Hypothalamus (tissue), 51 donors: ENCODE measurements around the gene FAM193A.
"Not testable (repeated sequence)": the region's sequence is repeated elsewhere in the genome, so short reads cannot be mapped to it uniquely, and the experiment has no call there.

Experiments
- DNase-seq, 51 donors: peaks; one replicate each; lab custom pipeline; 2025; lab: John Stamatoyannopoulos, UW

Gene FAM193A

GRCh38 chr4:2570036-2570435 lies 33.6 kb downstream of the FAM193A start:
- DNase-seq = no peak

DNA sequence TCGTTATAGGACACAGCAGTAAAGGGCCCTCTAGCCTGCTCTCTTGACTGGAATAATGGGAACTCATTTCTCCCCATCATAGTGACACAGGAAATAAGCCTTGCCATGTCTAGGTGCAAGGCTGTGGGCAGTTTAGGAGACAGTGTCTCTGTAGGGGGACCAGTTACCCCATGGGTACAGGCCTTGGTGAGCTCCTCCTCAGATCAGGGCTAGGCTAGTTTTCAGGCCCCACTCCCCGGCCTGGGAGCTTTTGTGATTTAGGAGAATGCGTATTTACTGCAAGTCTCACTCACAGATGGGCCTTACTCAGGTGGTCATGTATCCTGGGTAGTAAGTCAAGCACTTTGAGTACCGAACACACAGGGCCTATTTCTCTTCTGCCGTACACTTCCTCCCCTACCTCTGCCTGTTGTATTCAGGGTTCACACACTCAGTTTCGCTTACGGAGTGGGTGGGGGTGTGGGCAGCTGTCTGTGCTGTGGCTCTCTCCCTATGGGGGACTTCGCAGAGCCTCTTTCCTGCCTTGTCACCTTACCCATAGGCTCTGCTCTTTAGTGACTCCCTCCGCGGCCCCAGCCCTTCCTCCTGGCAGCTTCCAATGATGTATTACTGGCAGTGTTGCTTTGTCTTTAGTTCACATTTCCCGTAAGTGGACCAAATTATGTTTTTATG lies 34.2 kb downstream of the FAM193A start:
- no peak for DNase-seq

GRCh38 chr4:2572076-2572475 lies 35.6 kb downstream of the FAM193A start:
- no peak for DNase-seq

DNA sequence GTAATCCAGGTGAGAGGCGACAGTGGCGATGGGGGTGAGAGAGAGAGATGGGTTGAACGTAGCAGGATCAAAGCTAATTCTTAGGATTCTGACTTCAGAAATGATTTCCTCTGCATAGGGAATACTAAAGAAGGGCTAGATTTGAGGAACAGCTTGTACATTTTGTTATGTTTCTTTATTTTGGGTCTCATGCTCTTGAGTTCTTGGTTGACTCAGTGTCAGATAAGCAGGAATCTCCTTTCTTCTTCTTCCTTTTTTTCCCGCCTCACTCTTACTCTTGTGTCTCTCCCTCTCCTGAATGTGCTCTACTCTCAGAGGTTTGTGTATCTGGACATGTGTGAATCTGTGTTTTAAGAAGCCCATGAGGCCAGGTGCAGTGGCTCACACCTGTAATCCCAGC lies 36.4 kb downstream of the FAM193A start:
- DNase-seq = no peak

DNA sequence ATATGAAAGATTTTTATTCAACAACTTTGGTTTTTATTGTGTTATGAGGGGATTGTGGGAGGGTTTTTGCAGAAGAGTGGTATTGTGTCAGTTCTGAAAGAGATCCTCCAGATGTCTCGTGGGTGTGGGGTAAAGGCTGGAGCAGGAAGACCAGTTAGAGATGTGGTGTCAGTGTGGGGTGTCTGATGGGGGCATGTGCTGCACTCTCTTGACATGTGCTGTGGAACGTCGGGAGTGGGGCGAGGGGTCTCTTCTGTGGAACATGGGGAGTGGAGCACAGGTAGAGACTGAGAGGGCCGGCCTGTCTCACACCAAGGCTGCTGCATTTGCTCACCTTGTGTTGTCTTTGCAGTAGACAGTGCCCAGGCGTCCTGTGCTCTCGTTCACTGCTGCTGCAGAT lies 37.6 kb downstream of the FAM193A start:
- DNase-seq = no peak

DNA sequence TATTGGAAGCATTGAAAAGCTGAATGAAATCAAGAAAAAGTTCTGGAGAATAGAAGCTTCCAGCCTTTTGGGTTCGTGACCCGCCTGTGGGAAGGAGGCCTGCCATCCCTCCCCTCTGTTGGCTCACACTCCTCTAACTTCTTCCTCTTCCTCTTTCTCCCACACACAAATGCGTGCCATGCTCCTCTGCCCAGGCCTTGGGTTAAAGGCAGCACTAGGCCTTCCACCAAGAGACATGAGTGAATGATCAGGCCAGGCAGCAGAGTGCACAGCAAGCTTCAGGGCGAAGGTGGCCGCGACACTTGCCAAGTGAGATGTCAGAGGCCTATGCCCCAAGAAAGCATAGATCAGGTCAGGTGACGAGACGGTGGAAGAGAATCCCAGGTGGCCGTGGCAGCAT lies 38.4 kb downstream of the FAM193A start:
- DNase-seq = no peak

DNA sequence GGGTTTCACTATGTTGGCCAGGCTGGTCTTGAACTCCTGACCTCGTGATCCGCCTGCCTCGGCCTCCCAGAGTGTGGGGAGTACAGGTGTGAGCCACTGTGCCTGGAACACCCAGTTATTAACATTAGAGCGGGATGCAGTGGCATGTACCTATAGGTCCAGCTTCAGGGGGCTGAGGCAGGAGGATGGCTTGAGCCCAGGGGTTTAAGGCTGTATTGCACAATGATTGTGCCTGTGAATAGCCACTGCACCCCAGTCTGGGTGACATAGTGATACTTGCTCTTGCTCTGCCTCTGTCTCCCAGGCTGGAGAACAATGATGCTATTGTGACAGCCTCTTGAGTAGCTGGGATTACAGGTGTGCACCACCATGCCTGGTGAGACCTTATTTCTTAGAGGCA lies 39.8 kb downstream of the FAM193A start:
- no peak for DNase-seq

DNA sequence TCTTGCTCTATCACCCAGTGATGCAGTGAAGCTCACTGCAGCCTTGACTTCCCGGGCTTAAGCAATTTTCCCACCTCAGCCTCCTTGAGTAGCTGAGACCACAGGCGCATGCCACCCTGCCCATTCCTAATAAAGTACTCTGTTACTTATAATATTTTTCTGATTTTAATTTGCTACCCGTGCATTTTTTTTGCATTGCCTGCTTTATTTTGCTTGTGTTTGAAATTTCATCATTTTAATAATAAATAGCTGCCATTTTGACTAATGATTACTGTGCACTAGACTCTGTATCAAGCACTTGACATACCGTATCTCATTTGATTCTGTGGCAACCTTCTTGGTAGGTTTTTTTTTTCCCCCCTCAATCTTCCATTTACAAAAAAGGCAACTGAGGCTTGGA lies 41.7 kb downstream of the FAM193A start:
- no peak for DNase-seq

- DNase-seq = no peak
These were observed 43.5 kb downstream of the FAM193A start for GRCh38 chr4:2579910-2580309.

GRCh38 chr4:2583092-2583491 lies 46.6 kb downstream of the FAM193A start:
- DNase-seq = no peak

- peak in 1 of 51 donors; percentile 14 for DNase-seq
These were observed 47.1 kb downstream of the FAM193A start for GRCh38 chr4:2583517-2583916.

GRCh38 chr4:2586502-2586901 lies 50.1 kb downstream of the FAM193A start:
- no peak for DNase-seq

DNA sequence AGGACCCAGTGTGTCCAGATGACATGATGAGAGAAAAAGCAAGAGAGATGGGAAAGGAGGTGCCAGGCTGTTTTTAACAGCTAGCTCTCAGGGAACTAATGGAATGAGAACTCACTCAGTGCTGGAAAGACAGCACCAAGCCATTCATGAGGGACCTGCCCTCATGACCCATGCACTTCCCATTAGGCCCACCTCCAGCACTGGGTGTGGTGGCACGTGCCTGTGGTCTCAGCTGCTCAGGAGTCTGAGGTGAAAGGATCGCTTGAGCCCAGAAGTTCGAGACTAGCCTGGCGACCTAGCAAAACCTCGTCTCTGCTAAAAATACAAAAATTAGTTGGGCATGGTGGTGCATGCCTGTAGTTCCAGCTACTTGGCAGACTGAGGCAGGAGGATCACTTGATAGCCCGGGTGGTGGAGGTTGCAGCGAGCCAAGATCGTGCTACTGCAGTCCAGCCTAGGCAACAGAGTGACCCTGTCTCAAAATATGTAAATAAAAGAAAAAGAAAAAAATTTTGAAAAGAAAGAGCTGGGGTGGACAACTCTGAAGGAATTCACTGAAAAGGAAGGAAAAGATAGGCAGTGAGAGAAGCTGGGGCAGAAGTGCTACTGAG lies 50.9 kb downstream of the FAM193A start:
- no peak for DNase-seq

DNA sequence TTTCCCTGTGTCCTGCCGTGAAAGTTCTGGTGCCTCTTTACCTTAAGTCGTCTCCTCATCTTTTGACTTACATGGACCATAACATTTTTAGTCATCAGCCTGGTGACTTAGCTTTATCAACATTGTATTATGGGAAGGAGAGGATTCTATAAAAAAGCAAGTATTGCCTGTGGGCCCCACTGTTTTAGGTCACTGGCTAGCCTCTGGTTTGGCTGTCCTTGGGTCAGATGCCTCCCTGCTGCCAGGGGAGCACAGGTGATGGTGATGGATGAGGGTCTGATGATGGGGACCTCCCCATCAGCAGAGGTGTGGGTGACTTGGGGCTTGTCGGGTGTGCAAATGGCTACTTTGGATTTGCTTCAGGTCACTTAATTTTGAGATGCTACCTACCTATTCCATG lies 51.8 kb downstream of the FAM193A start:
- no peak for DNase-seq

DNA sequence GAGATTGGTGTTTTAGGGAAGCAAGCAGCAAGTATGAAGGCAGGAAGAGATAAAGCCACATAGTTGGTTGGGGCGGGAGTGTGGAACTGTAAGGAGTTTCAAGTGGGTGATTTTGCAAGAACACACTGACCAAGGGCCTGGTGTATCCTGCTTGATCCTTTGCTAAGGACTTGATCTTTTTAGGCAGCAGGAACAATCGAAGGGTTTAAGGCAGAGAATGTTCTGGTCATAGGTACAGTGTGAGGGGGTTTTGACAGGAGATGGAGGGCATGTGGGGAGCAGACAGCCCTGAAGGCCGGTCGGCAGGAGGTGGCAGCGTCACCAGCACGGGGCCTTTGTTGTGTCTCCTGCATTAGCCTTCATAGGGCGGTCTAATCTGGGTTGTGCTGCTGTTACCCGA lies 54.7 kb downstream of the FAM193A start:
- no peak for DNase-seq

DNA sequence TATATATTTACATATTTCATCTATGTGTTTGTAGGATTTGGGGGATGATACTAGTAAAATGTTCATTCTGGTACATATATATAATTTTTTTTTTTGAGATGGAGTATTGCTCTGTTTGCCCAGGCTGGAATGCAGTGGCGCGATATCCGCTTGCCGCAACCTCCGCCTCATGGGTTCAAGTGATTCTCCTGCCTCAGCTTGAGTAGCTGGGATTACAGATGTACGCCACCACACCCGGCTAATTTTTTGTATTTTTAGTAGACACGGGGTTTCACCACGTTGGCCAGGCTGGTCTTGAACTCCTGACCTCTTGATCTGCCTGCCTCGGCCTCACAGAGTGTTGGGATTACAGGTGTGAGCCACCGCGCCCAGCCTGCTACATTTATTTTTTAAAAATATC lies 55.6 kb downstream of the FAM193A start:
- not testable (repeated sequence) for DNase-seq

GRCh38 chr4:2592572-2592971 lies 56.1 kb downstream of the FAM193A start:
- DNase-seq = no peak

DNA sequence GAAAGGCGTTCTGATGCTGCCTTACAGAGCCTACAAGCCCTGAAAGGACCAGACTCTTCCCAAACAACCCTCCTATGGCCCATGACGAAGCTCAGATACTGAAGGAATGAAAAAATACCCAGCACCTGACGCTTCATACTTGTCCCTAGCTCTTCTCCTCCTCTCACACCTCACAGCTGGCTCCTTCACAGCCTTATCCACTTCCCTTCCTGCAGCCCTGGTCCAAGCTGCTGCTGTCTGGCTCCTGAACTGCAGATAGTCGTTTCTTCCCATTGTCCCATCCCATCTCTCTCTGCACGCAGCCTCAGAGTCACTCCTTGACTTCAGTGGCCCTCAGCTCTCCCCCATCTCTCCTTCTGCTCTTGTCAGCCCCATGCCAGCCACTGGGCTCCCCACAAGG lies 56.6 kb downstream of the FAM193A start:
- DNase-seq = no peak

DNA sequence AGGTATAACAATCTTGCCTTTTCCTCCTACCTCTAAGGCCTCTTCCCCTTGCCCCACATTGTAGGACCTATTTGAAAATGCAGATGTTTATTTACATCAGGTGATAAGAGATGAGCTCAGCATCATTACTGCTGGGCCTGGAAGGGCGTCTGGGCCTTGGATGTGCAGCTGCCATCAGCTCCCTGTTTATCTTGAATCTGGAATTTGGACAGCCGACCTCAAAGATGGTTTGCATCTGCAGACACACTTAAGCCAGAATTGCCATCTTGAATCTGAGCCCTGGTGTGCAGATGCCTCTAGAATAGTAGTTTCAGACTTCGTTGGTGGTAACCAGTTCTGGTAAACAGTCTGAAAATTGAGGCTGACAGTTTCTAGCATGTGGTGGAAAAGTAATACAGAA lies 59.0 kb downstream of the FAM193A start:
- DNase-seq = no peak

DNA sequence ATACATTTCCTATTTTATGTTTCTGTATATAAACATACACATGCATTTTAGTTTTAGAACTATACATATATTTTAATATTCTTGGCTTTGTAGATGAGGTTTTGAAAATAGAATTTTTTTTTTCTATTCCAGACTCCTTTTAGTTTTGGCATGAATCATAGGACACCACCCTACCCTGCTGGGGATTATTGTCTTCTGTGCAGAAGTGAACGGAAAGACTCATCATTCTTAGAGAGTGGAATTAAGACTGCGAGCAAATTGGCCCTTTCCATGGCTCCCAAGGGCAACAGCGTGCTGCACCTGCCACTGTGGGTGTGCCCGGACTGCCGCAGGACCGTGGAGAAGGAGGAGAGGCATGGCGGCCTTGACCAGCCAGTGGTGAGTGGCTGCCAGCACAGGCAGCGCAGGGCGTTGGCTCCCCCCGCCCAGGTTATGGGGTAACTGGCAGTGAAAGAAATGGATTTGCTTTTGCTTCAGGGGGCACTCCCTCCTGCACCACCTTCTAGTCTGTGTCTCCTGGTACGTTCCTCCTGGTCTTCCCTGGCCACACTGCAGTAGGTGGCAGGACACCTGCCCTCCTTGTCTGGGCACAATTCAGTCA lies 59.6 kb downstream of the FAM193A start:
- DNase-seq = no peak

GRCh38 chr4:2596611-2597010 lies 60.2 kb downstream of the FAM193A start:
- DNase-seq = no peak

DNA sequence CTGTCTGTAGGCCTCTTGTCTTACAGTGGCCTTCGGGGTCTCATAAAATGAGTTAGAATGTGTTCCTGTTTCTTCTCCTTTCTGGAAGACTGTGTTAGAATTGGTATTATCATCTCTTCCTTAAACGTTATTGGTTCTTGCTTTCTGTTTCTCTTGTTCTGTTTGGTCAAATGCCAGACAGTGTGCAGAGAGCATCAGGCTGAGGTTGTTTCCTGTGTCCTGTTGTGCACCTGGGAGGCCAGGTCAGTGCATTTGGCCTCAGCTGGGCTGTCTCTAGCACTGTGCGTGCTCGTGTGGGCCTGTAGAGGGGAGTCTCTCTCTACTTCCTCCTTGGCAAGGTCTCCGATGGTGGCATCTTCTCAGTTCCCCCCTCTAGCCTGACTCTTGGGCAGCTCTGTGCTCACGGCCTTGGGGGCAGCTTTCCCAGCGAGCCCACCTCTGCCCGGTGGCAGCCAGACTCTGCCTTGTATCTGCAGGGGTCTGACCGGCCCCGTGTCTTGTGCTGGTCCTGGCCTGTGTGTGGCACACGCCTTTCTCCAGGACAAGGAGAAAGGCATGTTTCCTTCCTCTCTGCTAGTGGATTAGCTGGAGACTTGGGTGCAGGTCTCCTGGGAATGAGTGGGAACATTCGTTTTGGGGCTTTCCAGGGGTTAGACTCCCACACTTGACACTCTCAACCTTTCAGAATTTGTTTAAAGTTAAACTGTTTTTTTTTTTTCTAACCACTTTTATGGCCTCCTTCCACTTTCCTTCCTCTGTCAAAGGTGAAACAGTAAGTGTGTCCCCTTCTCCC lies 62.3 kb downstream of the FAM193A start:
- peak in 1 of 51 donors; percentile 13 for DNase-seq
